ENCODE data around the gene RPN2.
"Not testable (repeated sequence)": the region's sequence is repeated elsewhere in the genome, so short reads cannot be mapped to it uniquely, and the experiment has no call there.

Gene RPN2

DNA sequence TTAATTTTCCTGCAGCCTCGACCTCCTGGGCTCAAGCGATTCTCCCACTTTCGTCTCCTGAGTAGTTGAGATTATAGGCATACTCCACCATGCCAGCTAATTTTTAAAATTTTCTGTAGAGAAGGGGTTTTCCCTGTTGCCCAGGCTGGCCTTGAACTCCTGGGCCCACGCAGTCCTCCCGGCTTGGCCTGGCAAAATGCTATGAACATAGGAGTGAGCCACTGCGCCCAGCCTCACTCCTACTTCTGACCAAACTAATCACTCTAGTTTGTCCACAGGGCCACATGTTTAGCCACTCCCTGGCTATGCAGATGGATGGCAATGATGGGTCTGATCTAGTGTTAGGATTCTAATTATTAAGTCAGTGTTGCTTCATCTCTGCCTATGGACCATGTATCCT is 31.9 kb upstream of the RPN2 start:
- TF ChIP-seq, protein P1, sequence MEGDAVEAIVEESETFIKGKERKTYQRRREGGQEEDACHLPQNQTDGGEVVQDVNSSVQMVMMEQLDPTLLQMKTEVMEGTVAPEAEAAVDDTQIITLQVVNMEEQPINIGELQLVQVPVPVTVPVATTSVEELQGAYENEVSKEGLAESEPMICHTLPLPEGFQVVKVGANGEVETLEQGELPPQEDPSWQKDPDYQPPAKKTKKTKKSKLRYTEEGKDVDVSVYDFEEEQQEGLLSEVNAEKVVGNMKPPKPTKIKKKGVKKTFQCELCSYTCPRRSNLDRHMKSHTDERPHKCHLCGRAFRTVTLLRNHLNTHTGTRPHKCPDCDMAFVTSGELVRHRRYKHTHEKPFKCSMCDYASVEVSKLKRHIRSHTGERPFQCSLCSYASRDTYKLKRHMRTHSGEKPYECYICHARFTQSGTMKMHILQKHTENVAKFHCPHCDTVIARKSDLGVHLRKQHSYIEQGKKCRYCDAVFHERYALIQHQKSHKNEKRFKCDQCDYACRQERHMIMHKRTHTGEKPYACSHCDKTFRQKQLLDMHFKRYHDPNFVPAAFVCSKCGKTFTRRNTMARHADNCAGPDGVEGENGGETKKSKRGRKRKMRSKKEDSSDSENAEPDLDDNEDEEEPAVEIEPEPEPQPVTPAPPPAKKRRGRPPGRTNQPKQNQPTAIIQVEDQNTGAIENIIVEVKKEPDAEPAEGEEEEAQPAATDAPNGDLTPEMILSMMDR (IDR thresholded peaks at IDR 0.05; ENCODE audit: low read depth, low read length), result no peak
- no peaks in the 10 kb centered on the region for H3K9me3 ChIP-seq
- no peak overlapping the region for H3K4me3 ChIP-seq (ENCODE audit: low read depth, low read length)
- no peak for DNase-seq
- H3K27me3 ChIP-seq, result no peaks in the 10 kb centered on the region
- no peaks in the 10 kb centered on the region for H3K4me1 ChIP-seq
- no peaks in the 10 kb centered on the region for H3K36me3 ChIP-seq

DNA sequence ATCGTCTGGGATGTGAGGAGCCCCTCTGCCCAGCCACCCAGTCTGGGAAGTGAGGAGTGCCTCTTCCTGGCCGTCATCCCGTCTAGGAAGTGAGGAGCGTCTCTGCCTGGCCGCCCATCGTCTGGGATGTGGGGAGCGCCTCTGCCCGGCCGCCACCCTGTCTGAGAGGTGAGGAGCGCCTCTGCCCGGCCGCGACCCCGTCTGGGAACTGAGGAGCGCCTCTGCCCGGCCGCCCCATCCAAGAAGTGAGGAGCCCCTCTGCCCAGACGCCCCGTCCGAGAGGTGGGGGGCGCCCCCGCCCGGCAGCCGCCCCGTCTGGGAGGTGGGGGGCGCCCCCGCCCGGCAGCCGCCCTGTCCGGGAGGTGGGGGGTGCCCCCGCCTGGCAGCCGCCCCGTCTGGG is 28.3 kb upstream of the RPN2 start:
- not testable (repeated sequence) for H3K27me3 ChIP-seq; DNase-seq; H3K4me1 ChIP-seq; H3K9me3 ChIP-seq; H3K4me3 ChIP-seq (ENCODE audit: low read depth, low read length); H3K36me3 ChIP-seq

DNA sequence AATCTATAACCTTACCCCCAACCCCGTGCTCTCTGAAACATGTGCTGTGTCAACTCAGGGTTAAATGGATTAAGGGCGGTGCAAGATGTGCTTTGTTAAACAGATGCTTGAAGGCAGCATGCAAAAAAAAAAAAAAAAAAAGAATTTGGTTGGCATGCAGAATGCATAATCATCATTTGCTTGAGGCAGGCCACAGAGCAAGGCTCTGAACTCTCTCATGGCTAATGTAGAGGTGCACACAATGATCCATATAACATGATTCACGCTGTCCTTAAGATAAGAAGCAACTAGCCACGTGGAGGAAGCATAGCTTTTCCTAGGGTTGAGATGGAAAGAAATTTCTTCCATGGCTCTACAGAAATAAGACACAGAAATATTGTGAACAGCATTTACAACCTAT is 27.6 kb upstream of the RPN2 start:
- Histone ChIP-seq H3K27me3 (no peaks in the 10 kb centered on the region; the same call in 1 of the 2 replicates), H3K9me3 (no peaks in the 10 kb centered on the region), H3K4me1 (no peaks in the 10 kb centered on the region), H3K4me3 (ENCODE audit: low read depth, low read length) (no peak overlapping the region), H3K36me3 (no peaks in the 10 kb centered on the region)
- no peak for DNase-seq
- TF ChIP-seq, protein P1 (IDR thresholded peaks at IDR 0.05; ENCODE audit: low read depth, low read length), result no peak

DNA sequence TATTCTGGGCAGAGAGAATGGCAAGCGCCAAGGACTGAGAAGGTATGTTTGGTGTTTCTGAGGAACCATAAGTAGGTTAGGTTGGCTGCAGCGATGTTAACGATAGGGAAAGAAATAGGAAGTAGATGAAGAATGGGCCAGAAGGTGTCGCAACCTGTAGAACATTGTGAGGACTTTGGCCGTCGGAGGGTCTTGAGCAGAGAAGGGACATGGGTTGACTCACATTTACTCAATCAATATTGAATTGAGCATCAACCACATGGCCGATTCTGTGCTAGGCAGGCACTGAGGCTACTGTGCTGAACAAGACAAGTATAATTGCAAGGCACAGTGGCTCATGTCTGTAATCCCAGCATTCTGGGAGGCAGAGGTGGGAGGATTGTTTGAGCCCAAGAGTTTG is 26.8 kb upstream of the RPN2 start:
- H3K36me3 ChIP-seq, result no peaks in the 10 kb centered on the region
- no peaks in the 10 kb centered on the region for H3K9me3 ChIP-seq
- no peaks in the 10 kb centered on the region; the same call in 1 of the 2 replicates for H3K27me3 ChIP-seq
- no peaks in the 10 kb centered on the region for H3K4me1 ChIP-seq
- TF ChIP-seq, protein P1 (IDR thresholded peaks at IDR 0.05; ENCODE audit: low read depth, low read length), result no peak
- no peak overlapping the region for H3K4me3 ChIP-seq (ENCODE audit: low read depth, low read length)
- no peak for DNase-seq

DNA sequence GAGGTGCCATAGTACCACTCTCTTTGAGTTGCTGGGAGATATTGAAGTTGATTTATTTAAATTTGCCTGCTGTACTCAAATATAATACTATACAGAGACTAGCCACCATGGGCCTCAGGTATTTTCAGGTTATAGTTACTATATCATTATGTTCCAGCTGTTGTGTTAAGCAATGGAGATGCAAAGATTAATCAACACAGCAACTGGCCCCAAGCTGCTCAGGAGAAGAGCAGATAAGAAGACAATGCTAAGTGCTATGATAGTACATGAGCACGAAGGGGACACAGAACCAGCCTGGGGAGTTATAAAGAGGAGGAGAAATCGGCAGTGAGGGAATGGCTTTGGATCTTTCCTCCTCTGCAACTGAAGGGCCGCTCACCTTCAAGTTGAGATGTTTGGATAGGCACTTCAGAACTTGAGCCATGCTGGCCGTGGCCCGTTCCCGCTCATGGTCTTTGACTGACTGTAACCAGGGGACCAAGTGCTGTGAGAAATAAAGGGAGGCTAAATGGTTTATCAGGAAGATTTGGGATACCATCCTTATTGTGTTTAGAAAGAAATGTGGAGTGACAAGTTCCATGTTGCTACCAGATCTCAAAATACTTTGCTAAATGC is 24.3 kb upstream of the RPN2 start:
- Histone ChIP-seq H3K4me3 (ENCODE audit: low read depth, low read length) (no peak overlapping the region), H3K36me3 (no peaks in the 10 kb centered on the region), H3K9me3 (no peaks in the 10 kb centered on the region)

DNA sequence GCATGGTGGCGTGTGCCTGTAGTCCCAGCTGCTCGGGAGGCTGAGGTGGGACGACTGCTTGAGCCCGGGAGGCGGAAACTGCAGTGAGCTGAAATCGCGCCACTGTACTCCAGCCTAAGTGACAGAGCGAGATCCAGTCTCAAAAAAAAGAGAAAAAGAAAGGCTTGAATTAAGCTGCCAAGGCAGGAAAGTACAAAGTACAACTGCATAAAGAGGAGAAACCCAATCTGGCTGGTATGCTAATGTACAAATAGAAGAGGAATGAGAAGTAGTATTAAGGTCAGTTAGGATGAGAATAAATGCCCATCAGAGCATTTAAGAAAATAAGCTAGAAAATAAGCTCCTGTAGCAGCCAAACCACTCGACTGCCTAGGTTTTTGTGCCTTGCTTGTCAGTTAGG is 23.1 kb upstream of the RPN2 start:
- H3K27me3 ChIP-seq, result no peaks in the 10 kb centered on the region; the same call in 1 of the 2 replicates
- DNase-seq, result no peak
- no peaks in the 10 kb centered on the region for H3K36me3 ChIP-seq
- H3K9me3 ChIP-seq, result no peaks in the 10 kb centered on the region
- TF ChIP-seq, protein P1 (IDR thresholded peaks at IDR 0.05; ENCODE audit: low read depth, low read length), result no peak
- H3K4me3 ChIP-seq (ENCODE audit: low read depth, low read length), result no peak overlapping the region
- no peaks in the 10 kb centered on the region for H3K4me1 ChIP-seq

More for the DNA sequence above, 24.3 kb upstream of the RPN2 start:
- Histone ChIP-seq H3K4me1 (no peaks in the 10 kb centered on the region), H3K27me3 (no peaks in the 10 kb centered on the region; the same call in 1 of the 2 replicates)
- no peak for DNase-seq
- TF ChIP-seq, protein P1 (IDR thresholded peaks at IDR 0.05; ENCODE audit: low read depth, low read length), result no peak
